ENCODE results near the gene MASTL. TPM values are rescaled to one million over a fixed set of nuclear protein-coding genes. Genes with fewer than 3 reads are reported as not detected.

MASTL gene
- total and polyA plus RNA-seq, 12 donors, result 1.5 to 4.3 (median 2.0) TPM

DNA sequence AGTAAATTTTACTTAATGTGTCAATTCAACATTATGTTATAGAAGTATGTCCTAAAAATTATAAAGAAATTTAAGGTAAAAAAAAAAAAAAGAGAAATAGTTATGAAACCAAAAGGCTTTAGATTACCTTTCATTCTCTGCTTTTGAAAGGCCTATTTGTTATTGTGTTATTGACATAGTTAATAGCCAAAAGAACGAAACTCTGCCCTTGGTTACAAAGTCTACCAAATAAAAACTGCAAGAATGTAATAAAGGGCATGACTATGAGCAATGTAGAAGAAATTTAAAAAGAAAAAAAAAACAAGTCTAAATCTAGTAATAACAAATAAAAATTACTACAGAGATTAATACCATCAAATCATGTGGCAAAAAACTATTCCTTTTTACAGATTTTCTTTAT is 74.9 kb downstream of the MASTL start:
- no peak overlapping the region for H3K27ac ChIP-seq
- TF ChIP-seq, protein P1, sequence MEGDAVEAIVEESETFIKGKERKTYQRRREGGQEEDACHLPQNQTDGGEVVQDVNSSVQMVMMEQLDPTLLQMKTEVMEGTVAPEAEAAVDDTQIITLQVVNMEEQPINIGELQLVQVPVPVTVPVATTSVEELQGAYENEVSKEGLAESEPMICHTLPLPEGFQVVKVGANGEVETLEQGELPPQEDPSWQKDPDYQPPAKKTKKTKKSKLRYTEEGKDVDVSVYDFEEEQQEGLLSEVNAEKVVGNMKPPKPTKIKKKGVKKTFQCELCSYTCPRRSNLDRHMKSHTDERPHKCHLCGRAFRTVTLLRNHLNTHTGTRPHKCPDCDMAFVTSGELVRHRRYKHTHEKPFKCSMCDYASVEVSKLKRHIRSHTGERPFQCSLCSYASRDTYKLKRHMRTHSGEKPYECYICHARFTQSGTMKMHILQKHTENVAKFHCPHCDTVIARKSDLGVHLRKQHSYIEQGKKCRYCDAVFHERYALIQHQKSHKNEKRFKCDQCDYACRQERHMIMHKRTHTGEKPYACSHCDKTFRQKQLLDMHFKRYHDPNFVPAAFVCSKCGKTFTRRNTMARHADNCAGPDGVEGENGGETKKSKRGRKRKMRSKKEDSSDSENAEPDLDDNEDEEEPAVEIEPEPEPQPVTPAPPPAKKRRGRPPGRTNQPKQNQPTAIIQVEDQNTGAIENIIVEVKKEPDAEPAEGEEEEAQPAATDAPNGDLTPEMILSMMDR (IDR thresholded peaks at IDR 0.05), result no peak
- no peaks in the 10 kb centered on the region for H3K27me3 ChIP-seq
- H3K9me3 ChIP-seq, result no peaks in the 10 kb centered on the region
- ATAC-seq (no peak), DNase-seq (no peak)
- H3K36me3 ChIP-seq, result peaks cover 0 to 97% (median 18%) of the 10 kb centered on the region in 9 donors
- H3K4me3 ChIP-seq, result no peak overlapping the region
- intact Hi-C loops (cut with DNase I), result loop anchor here in 1 of 10 donors (5.0 kb wide), 1 partner anchor 57 kb away; no protein-coding TSS in a partner anchor
- 95 to 97% methylated on average over 1 of the region's 1 CpG for WGBS, 2 donors
- H3K4me1 ChIP-seq, result peaks cover 0 to under 1% (median 0%) of the 10 kb centered on the region in 9 donors

DNA sequence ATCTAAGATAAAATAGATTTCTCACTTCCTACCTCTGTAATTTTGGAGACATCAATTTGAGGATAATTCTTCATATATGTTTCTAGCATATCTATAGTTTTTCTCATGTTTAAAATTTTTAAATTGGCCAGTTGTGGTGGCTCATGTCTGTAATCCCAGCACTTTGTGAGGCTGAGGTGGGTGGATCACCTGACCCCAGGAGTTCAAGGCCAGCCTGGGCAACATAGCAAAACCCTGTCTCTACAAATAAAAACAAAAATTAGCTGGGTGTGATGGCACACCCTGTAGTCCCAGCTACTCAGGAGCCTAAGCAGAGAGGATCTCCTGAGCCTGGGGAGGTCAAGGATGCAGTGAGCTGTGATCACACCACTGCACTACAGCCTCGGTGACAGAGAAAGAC is 80.6 kb downstream of the MASTL start:
- intact Hi-C loops (cut with DNase I), result no loop called here
- TF ChIP-seq, protein P1 (IDR thresholded peaks at IDR 0.05), result no peak
- Histone ChIP-seq H3K36me3 (peaks cover 0 to 51% (median 9%) of the 10 kb centered on the region in 9 donors), H3K27ac (peak overlapping the region in 1 of 10 donors; percentile 25), H3K9me3 (no peaks in the 10 kb centered on the region), H3K4me3 (no peak overlapping the region), H3K27me3 (no peaks in the 10 kb centered on the region), H3K4me1 (peaks cover 0 to 47% (median 35%) of the 10 kb centered on the region in 9 donors)
- WGBS, 2 donors, result 66 to 67% methylated on average over 1 of the region's 1 CpG
- ATAC-seq (no peak), DNase-seq (no peak)

Other genes with a start within 250 kb of the MASTL start
- 10 to 100 TPM in 7 of 10 donors, 1 to 10 TPM in 3; 8.2 to 12.2 (median 10.8) TPM for gene ANKRD26, start 54.9 kb upstream of the MASTL start, total RNA-seq
- 10 to 100 TPM in 1 of 2 donors, 1 to 10 TPM in 1; 1.9 to 10.3 TPM for gene ANKRD26, start 54.9 kb upstream of the MASTL start, polyA plus RNA-seq
- 100 to 1,000 TPM in 6 of 10 donors, 10 to 100 TPM in 4; 86.6 to 111 (median 101) TPM for gene YME1L1, start 968 bp upstream of the MASTL start, total RNA-seq
- gene YME1L1, start 968 bp upstream of the MASTL start, polyA plus RNA-seq, result 10 to 100 TPM; 19.4 to 50.1 TPM
- gene ACBD5, start 85.4 kb downstream of the MASTL start, total RNA-seq, result 10 to 100 TPM; 60.0 to 93.3 (median 72.8) TPM
- gene ACBD5, start 85.4 kb downstream of the MASTL start, polyA plus RNA-seq, result 10 to 100 TPM; 14.6 to 25.6 TPM

All from heart right ventricle (tissue), 16 donors.